DND-41 (cell line): ENCODE results near the gene DMRTC1B.
"Not testable (repeated sequence)": the region's sequence is repeated elsewhere in the genome, so short reads cannot be mapped to it uniquely, and the experiment has no call there.

Experiments
- ATAC-seq: fragments of 200-7000 bp; cut with Tn5 transposase; 3 replicates; pipeline ENCODE4 v1.9.1; 2021; ENCODE audit warnings: low read depth; ENCODE audit not compliant: insufficient read depth
- DNase-seq: peaks from one replicate; pipeline ENCODE4 v3.0.0-alpha.2; 2020
- H2AFZ ChIP-seq: 2 replicates; pipeline ENCODE4 v1.6.0; 2012; ENCODE audit warnings: low read depth, low read length
- H3K27ac ChIP-seq: 2 replicates; pipeline ENCODE4 v1.5.1; 2012; ENCODE audit warnings: low read length, inconsistent platforms
- H3K27me3 ChIP-seq: fragments of 200-600 bp; sonication (generic); 2 replicates; pipeline ENCODE4 v1.6.0; 2012; ENCODE audit warnings: low read length, mild to moderate bottlenecking, inconsistent platforms; ENCODE audit not compliant: insufficient read depth, poor library complexity
- H3K36me3 ChIP-seq: 2 replicates; pipeline ENCODE4 v1.5.1; 2012; ENCODE audit warnings: low read length, inconsistent platforms; ENCODE audit not compliant: insufficient read depth
- H3K4me1 ChIP-seq: 2 replicates; pipeline ENCODE4 v1.5.1; 2012; ENCODE audit warnings: mild to moderate bottlenecking, low read length; ENCODE audit not compliant: insufficient read depth
- H3K4me2 ChIP-seq: 2 replicates; pipeline ENCODE4 v1.6.0; 2012; ENCODE audit warnings: mild to moderate bottlenecking, moderate library complexity, low read length, inconsistent platforms; ENCODE audit not compliant: insufficient read depth
- H3K4me3 ChIP-seq, 2 experiments: fragments of 200-600 bp in 1 of 2; shearing (Covaris generic) in 1 of 2; 2 replicates each; pipeline ENCODE4 v1.5.1; 2012 to 2016; ENCODE audit warnings: inconsistent platforms in 2 of 2, low read length in 2 of 2, mild to moderate bottlenecking in 2 of 2, low read depth in 1 of 2, moderate library complexity in 1 of 2
- H3K79me2 ChIP-seq: 2 replicates; pipeline ENCODE4 v1.6.0; 2012; ENCODE audit warnings: low read length, inconsistent platforms; ENCODE audit not compliant: insufficient read depth
- H3K9ac ChIP-seq: 2 replicates; pipeline ENCODE4 v1.6.0; 2012; ENCODE audit warnings: low read depth, mild to moderate bottlenecking, inconsistent platforms, low read length, moderate library complexity
- H3K9me3 ChIP-seq: 2 replicates; pipeline ENCODE4 v1.5.1; 2012; ENCODE audit warnings: low read length, moderate library complexity, mild to moderate bottlenecking, inconsistent platforms; ENCODE audit not compliant: insufficient read depth, severe bottlenecking
- H4K20me1 ChIP-seq: 2 replicates; pipeline ENCODE4 v1.6.0; 2012; ENCODE audit warnings: low read length; ENCODE audit not compliant: insufficient read depth
- CTCF ChIP-seq: IDR thresholded peaks from 2 replicates; pipeline ENCODE4 v1.5.1; 2012; ENCODE audit warnings: borderline replicate concordance, low read length, moderate library complexity, mild to moderate bottlenecking; ENCODE audit not compliant: poor library complexity, severe bottlenecking; ENCODE audit errors: extremely low read depth
- EZH2 ChIP-seq: IDR thresholded peaks from 3 replicates; pipeline ENCODE4 v1.6.1; 2012; ENCODE audit warnings: borderline replicate concordance, low read depth, mild to moderate bottlenecking, moderate library complexity, low read length, inconsistent platforms; ENCODE audit not compliant: severe bottlenecking

Gene DMRTC1B

GRCh38 chrX:72776653-72777466 lies at the start of gene DMRTC1B:
Gene DMRTC1B (plus strand): TSS chrX:72776890. CDS start chrX:72845136, 68,246 bp downstream.
- not testable (repeated sequence) for H3K79me2 ChIP-seq

GRCh38 chrX:72727846-72728245 lies 48.8 kb upstream of the DMRTC1B start:
- Histone ChIP-seq H3K4me2 (no peak overlapping the region), H3K79me2 (no peaks in the 10 kb centered on the region), H4K20me1 (no peaks in the 10 kb centered on the region), H3K36me3 (no peaks in the 10 kb centered on the region), H2AFZ (no peak overlapping the region), H3K9me3 (no peaks in the 10 kb centered on the region), H3K27me3 (no peaks in the 10 kb centered on the region), H3K9ac (no peak overlapping the region), H3K4me3 (no peak overlapping the region), H3K4me1 (no peaks in the 10 kb centered on the region), H3K27ac (no peak overlapping the region)
- ATAC-seq, result no peak
- DNase-seq, result no peak
- TF ChIP-seq EZH2 (no peak), CTCF (no peak)

More at GRCh38 chrX:72776653-72777466, at the start of gene DMRTC1B:
- H3K27ac ChIP-seq, DNase-seq, H3K9me3 ChIP-seq, H3K36me3 ChIP-seq, H4K20me1 ChIP-seq, H3K4me1 ChIP-seq, H3K4me3 ChIP-seq, H3K27me3 ChIP-seq, H2AFZ ChIP-seq, H3K4me2 ChIP-seq, H3K9ac ChIP-seq: not testable (repeated sequence)
- peak; percentile 87 for ATAC-seq

- H3K27ac ChIP-seq, DNase-seq, H3K9ac ChIP-seq, H3K9me3 ChIP-seq, H4K20me1 ChIP-seq, H3K4me1 ChIP-seq, H3K4me3 ChIP-seq, H3K79me2 ChIP-seq, H3K27me3 ChIP-seq, ATAC-seq, H3K36me3 ChIP-seq, H2AFZ ChIP-seq, H3K4me2 ChIP-seq: not testable (repeated sequence)
Measured at GRCh38 chrX:72733636-72734035, 43.1 kb upstream of the DMRTC1B start.

GRCh38 chrX:72735561-72735960 lies 41.1 kb upstream of the DMRTC1B start:
- Histone ChIP-seq H3K36me3 (no peaks in the 10 kb centered on the region), H2AFZ (no peak overlapping the region), H3K4me2 (no peak overlapping the region), H3K27ac (no peak overlapping the region), H3K27me3 (no peaks in the 10 kb centered on the region), H3K9ac (no peak overlapping the region), H3K4me1 (no peaks in the 10 kb centered on the region), H3K4me3 (no peak overlapping the region), H3K79me2 (no peaks in the 10 kb centered on the region), H4K20me1 (no peaks in the 10 kb centered on the region), H3K9me3 (no peaks in the 10 kb centered on the region)
- no peak for ATAC-seq
- DNase-seq, result no peak
- no peak for TF ChIP-seq EZH2
- TF ChIP-seq CTCF, result no peak

GRCh38 chrX:72745546-72745945 lies 31.1 kb upstream of the DMRTC1B start:
- ATAC-seq, DNase-seq, H4K20me1 ChIP-seq, H3K9ac ChIP-seq, H3K4me1 ChIP-seq, H3K4me2 ChIP-seq, H2AFZ ChIP-seq, H3K4me3 ChIP-seq, H3K79me2 ChIP-seq, H3K36me3 ChIP-seq, H3K27me3 ChIP-seq, H3K9me3 ChIP-seq, H3K27ac ChIP-seq: not testable (repeated sequence)

- not testable (repeated sequence) for ATAC-seq, H3K4me2 ChIP-seq, H3K79me2 ChIP-seq, H3K27me3 ChIP-seq, H4K20me1 ChIP-seq, H3K9ac ChIP-seq, H3K4me1 ChIP-seq, H3K36me3 ChIP-seq, H3K9me3 ChIP-seq, H3K27ac ChIP-seq, H3K4me3 ChIP-seq, H2AFZ ChIP-seq, DNase-seq
Measured at GRCh38 chrX:72748545-72748944, 28.1 kb upstream of the DMRTC1B start.
